ENCODE results near the gene PCDHGA8.
A peak's percentile ranks its signal among the peaks of the same experiment; 100 is the strongest.
"Not testable (repeated sequence)": the region's sequence is repeated elsewhere in the genome, so short reads cannot be mapped to it uniquely, and the experiment has no call there.

Gene PCDHGA8
- total RNA-seq, result 0 to 0.20 reads per million in 2 donors

DNA sequence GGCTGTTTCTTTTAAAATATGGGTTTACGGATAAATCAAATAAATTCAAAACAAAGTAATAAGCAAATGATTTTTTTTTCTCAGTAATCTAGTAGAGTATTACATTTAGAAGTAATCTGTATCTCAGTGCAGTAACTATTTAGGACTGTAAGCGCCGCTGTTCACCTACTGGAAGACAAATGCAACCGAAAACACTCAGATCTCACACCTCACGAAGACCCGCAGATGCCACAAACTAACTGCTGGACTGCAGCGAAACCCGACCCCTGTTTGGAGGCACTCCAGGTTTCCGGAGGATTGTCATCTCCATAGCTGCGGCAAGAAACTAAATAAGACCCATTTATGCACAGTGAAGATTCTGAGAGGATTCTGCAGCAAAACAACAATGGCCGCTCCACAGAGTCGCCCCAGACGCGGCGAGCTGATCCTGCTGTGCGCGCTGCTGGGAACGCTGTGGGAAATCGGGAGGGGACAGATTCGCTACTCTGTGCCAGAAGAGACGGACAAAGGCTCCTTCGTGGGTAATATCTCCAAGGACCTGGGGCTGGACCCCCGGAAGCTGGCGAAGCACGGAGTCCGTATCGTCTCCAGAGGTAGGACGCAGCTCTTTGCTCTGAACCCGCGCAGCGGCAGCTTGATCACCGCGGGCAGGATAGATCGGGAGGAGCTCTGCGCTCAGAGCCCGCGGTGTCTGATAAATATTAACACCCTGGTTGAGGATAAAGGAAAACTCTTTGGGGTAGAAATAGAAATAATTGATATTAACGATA, at the start of gene PCDHGA8:
Gene PCDHGA8, plus strand, starts transcription at position 205 of the 770 bp plus-strand sequence. Its CDS starts 181 bp downstream, at position 386.
- peak in 1 of 5 experiments; percentile 14 for DNase-seq

DNA sequence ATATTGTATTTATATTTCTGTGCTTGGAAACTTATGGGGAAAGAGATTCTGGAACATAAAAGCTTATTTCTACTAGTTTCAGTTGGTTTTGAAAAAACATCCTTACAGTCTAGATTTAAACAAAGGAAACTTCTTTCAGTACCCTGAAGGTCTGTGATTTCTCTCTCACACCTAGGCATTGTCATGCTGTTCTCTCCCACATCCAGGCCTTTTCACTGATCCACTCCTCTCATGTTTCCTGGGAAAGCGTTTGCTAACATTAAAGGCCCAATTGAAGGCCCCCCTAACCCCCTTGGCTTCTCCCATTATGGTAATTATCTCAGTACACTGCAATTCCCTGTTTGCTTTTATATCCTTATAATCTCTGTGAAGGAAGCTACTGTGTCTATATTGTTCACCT, 49.7 kb upstream of the PCDHGA8 start:
- no peak for DNase-seq

DNA sequence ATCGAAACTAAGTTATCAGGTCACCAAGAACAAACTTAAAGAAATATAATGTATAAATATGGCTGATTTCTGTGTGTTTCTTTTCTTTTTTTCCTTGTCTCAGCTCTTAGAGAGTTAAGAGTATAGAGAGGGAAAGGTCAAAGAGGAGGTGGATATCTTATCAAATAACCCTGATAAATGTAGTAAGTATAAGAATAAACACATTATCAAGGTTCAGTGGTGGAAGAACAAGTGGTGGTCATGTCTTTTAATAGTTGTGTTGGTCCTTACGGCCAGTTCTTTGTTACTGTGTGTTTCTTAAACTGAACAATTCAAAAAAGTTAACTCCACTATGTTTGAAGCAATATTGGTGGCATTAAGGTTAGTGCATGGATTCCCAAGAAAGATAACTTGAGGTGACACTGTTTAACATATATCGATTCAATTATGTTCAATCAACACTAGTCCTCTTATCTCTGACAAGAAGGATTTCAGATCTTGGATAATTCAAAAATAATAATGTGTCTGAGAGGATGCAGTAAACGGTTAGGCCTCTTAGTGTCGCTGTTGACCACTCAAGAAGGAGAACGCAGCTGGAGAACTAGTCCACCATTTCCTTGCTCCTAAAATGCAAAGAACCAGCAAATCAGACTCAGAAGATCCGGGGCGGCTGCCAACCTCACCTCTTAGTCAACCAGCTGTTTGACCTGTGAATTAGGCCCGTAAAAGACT, 49.0 kb upstream of the PCDHGA8 start, which contains the start of gene PCDHGA3:
Gene PCDHGA3, plus strand, starts transcription at position 588 of the 711 bp plus-strand sequence. CDS start 205 bp downstream, outside the sequence.
- DNase-seq, result peak in 1 of 5 experiments; percentile 38

DNA sequence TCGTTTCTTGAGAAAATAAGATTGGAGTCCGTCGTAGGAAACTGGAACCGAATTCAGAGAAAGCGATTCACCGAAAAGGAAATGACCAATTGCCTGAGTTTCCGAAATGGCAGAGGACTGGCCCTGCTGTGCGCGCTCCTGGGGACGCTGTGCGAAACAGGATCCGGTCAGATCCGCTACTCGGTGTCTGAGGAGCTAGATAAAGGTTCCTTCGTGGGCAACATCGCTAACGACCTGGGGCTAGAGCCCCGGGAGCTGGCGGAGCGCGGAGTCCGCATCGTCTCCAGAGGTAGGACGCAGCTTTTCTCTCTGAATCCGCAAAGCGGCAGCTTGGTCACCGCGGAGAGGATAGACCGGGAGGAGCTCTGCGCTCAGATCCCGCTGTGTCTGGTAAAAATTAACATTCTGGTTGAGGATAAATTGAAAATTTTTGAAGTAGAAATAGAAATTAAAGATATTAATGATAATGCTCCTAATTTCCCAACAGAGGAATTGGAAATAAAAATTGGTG, 48.4 kb upstream of the PCDHGA8 start:
- no peak for DNase-seq

DNA sequence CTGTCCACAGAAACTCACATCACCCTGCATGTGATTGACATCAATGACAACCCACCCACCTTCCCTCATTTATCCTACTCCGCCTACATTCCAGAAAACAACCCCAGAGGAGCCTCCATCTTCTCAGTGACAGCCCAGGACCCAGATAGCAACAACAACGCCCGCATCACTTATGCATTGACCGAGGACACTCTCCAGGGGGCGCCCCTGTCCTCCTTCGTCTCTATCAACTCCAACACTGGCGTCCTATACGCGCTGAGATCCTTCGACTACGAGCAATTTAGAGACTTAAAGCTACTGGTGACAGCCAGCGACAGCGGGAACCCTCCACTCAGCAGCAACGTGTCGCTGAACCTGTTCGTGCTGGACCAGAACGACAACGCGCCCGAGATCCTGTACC, 47.1 kb upstream of the PCDHGA8 start:
- DNase-seq, result no peak

DNA sequence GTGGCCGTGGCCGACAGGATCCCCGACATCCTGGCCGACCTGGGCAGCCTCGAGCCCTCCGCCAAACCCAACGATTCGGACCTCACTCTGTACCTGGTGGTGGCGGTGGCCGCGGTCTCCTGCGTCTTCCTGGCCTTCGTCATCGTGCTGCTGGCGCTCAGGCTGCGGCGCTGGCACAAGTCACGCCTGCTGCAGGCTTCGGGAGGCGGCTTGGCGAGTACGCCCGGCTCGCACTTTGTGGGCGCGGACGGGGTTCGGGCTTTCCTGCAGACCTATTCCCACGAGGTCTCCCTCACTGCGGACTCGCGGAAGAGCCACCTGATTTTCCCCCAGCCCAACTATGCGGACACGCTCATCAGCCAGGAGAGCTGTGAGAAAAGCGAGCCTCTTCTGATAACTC, 46.4 kb upstream of the PCDHGA8 start:
- DNase-seq, result not testable (repeated sequence)

DNA sequence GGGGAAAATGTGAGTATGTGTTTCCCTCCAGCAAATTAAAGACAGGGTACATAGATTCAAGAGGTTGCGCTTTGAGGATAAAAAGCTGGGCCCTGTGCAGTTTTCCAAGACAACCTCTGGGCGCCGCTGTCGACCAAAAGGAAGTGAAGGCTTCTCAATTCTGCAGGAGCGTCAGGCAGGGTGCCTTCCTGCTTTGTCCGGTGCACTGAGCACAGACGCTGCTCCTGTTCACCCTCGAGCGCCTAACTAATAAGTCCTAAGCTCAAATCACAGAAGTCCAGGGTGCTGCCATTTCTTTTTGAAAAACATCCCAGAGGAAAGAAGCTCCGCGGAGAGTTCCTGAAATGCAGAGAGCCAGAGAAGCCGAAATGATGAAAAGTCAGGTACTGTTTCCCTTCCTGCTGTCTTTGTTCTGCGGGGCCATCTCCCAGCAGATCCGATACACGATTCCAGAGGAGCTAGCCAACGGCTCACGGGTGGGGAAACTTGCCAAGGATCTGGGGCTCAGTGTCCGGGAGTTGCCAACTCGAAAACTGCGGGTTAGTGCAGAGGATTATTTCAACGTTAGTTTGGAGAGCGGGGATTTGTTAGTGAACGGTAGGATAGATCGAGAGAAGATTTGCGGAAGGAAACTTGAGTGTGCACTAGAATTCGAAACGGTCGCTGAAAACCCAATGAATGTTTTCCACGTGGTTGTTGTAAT, 42.4 kb upstream of the PCDHGA8 start, which contains the start of gene PCDHGB1:
Gene PCDHGB1, plus strand, starts transcription at position 183 of the 703 bp plus-strand sequence. Its CDS starts 162 bp downstream, at position 345.
- DNase-seq, result peak in 2 of 5 experiments; percentile 17 to 45

DNA sequence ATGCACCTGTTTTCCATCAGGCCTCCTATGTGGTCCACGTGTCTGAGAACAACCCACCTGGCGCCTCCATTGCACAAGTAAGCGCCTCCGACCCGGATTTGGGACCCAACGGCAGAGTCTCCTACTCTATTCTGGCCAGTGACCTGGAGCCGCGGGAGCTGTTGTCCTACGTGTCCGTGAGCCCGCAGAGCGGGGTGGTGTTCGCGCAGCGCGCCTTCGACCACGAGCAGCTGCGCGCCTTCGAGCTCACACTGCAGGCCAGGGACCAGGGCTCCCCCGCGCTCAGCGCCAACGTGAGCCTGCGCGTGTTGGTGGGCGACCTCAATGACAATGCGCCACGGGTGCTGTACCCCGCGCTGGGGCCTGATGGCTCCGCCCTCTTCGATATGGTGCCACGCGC, 40.8 kb upstream of the PCDHGA8 start:
- no peak for DNase-seq

DNA sequence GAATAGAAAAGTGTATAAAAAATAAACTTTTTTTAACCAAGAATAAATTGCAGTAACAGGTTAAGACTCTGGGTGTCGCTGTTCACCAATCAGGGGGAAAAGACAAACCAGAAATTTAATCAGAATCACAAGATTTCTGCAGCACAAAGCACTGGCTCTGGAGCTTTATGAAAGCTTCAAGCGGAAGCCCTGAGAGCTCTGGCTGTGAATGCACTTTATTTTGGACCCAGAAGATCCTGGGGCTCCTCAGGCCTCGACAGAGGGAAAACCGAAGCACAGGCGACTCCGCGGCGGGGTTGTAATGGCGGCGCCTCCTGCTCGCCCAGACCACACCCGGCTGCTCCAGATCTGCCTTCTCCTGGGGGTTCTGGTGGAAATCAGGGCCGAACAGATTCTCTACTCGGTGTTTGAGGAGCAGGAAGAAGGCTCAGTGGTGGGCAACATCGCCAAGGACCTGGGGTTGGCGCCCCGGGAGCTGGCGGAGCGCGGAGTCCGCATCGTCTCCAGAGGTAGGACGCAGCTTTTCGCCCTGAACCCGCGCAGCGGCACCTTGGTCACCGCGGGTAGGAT, 37.4 kb upstream of the PCDHGA8 start, which contains the start of gene PCDHGA4:
Gene PCDHGA4, plus strand, starts transcription at position 122 of the 570 bp plus-strand sequence. Its CDS starts 87 bp downstream, at position 209.
- no peak for DNase-seq

DNA sequence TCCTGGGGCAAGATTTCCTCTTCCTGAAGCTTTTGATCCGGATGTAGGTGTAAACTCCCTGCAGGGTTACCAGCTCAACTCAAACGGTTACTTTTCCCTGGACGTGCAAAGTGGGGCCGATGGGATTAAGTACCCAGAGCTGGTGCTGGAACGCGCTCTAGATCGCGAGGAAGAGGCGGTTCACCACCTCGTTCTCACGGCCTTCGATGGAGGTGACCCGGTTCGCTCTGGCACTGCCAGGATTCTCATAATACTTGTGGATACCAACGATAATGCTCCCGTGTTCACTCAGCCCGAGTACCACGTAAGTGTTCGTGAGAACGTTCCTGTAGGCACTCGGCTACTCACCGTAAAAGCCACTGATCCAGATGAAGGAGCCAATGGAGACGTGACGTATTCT, 36.8 kb upstream of the PCDHGA8 start:
- no peak for DNase-seq

DNA sequence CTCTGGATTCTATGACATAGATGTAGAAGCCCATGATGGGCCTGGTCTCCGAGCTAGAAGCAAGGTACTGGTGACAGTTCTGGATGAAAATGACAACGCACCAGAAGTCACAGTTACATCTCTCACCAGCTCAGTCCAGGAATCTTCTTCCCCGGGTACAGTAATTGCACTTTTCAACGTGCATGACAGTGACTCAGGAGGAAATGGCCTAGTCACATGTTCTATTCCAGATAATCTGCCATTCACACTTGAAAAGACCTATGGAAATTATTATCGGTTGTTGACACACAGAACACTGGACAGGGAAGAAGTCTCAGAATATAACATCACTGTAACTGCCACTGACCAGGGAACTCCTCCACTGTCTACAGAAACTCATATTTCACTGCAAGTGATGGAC, 36.3 kb upstream of the PCDHGA8 start:
- DNase-seq, result no peak

DNA sequence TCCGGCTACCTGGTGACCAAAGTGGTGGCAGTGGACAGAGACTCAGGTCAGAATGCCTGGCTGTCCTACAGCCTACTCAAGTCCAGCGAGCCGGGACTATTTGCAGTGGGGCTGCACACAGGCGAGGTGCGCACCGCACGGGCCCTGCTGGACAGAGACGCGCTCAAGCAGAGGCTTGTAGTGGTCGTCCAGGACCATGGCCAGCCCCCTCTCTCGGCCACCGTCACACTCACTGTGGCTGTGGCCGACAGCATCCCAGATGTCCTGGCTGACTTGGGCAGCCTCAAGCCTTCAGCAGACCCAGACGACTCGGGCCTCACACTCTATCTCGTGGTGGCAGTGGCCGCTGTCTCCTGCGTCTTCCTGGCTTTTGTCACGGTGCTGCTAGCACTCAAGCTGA, 35.5 kb upstream of the PCDHGA8 start:
- DNase-seq, result no peak

DNA sequence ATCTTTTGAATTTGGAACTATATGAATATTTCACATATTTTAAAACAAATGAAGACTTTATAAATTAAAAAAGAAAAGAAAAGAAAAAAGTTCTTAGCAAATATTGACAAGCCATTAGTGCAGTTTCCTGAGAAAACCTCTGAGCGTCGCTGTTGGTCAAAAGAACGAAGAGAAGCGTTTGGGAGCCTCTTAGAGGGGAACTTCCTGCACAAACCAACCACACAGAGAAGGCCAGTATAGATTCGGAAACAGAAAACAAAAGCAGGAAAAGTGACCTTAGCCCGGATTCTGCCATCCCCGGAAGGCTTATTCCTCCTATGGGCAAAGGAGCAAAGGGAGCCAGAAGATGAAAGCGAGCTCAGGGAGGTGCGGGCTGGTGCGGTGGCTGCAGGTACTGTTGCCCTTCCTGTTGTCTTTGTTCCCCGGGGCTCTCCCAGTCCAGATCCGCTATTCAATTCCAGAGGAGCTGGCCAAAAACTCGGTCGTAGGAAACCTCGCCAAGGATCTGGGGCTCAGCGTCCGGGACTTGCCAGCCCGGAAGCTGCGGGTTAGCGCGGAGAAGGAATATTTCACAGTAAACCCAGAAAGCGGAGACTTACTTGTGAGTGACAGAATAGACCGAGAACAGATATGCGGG, 32.5 kb upstream of the PCDHGA8 start, which contains the start of gene PCDHGB2:
Gene PCDHGB2, plus strand, starts transcription at position 205 of the 637 bp plus-strand sequence. Its CDS starts 142 bp downstream, at position 347.
- peak in 2 of 5 experiments; percentile 3 to 25 for DNase-seq

DNA sequence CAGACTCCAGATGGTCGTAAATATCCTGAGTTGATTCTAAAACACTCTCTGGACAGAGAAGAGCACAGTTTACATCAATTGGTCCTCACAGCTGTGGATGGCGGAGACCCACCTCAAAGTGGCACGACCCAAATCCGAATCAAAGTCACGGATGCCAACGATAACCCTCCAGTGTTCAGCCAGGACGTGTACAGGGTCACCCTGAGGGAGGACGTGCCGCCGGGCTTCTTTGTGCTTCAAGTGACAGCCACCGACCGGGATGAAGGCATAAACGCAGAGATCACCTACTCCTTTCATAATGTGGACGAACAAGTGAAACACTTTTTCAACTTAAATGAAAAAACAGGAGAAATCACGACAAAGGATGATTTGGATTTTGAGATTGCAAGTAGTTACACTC, 31.7 kb upstream of the PCDHGA8 start:
- DNase-seq, result no peak

DNA sequence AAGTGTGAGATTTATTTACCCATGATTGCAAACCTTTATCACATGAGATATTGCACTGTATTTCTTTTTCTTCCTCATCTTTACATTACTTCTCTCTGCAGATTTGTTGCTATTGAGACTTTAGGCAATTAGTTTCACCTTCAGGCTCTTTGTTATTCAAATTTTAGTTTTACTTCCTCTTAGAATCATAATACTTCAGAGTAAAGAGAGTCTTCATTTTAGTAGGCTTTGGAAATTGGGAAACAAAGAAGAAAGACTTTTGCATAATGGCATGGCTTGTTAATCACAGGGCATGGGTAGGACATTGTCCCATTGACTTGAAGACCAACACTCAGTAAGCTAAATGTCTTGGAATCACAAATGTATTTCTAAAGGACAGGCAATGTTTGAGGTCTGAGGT, 29.7 kb upstream of the PCDHGA8 start:
- no peak for DNase-seq

DNA sequence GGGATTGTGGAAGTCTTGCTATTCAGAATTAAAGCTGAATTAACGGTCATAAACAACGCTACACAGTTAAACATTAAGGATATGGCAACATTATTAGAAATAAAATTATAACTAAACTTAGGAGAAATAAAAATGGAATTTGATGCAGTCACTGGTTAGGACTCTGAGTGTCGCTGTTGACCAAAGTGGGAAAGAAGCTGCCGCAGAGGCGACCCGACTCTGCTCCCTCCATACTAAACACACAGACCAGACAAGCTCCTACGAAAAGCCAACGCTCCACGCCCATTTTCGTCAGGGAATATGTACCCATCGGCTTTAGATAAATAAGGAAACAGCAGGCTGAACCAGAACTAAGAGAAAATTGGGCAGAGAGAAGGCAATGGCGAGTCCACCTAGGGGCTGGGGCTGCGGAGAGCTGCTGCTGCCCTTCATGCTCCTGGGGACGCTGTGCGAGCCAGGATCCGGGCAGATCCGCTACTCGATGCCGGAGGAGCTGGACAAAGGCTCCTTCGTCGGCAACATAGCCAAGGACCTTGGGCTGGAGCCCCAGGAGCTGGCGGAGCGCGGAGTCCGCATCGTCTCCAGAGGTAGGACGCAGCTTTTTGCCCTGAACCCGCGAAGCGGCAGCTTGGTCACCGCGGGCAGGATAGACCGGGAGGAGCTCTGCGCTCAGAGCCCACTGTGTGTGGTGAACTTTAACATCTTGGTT, 28.3 kb upstream of the PCDHGA8 start, which contains the start of gene PCDHGA5:
Gene PCDHGA5, plus strand, starts transcription at position 211 of the 709 bp plus-strand sequence. Its CDS starts 169 bp downstream, at position 380.
- no peak for DNase-seq

DNA sequence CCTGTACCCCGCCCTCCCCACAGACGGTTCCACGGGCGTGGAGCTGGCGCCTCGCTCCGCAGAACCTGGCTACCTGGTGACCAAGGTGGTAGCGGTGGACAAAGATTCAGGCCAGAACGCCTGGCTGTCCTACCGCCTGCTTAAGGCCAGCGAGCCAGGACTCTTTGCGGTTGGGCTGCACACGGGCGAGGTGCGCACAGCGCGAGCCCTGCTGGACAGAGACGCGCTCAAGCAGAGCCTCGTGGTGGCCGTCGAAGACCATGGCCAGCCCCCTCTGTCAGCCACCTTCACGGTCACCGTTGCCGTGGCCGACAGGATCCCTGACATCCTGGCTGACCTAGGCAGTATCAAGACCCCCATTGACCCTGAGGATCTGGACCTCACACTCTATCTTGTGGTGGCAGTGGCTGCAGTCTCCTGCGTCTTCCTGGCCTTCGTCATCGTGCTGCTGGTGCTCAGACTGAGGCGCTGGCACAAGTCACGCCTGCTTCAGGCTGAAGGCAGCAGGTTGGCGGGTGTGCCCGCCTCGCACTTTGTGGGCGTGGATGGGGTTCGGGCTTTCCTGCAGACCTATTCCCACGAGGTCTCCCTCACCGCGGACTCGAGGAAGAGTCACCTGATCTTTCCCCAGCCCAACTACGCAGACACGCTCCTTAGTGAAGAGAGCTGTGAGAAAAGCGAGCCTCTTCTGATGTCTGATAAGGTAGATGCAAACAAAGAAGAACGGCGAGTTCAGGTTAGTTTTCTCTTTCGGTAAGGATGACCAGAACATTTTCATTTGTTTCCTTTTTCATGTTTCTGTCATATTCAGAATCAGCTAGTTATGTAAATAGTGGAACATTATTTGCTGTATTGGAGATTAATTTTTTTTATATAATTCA, 26.2 kb upstream of the PCDHGA8 start:
- no peak for DNase-seq

DNA sequence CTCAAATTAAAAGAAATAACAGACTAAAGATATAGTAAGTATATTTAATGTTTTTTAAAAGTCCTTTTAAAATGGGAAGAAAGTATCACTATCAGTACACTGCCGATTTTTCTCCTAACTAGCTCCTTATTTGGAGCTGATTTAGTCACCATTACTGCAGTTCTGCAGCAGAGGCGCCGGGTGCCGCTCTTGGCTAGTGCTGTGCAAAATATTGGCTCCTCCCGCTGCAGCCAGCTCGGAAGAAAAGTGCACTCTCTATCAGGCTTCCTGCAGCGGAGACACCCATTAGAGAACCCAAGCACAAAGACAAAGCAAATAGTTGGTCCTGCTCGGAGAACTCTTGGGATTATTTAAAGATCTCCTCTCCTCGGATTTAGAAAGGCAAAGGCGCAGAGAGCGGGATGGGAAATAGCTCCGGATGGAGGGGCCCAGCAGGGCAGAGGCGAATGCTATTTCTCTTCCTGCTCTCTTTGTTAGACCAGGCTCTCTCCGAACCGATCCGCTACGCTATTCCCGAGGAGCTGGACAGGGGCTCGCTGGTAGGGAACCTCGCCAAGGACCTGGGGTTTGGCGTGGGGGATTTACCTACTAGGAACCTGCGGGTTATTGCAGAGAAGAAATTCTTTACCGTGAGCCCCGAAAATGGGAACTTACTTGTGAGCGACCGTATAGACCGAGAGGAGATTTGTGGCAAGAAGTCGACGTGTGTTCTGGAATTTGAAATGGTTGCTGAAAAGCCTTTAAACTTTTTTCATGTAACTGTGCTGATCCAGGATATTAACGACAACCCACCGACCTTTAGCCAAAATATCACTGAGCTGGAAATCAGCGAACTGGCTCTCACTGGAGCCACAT, 22.2 kb upstream of the PCDHGA8 start, which contains the start of gene PCDHGB3:
Gene PCDHGB3, plus strand, starts transcription at position 249 of the 855 bp plus-strand sequence. Its CDS starts 153 bp downstream, at position 402.
- peak in 2 of 5 experiments; percentile 30 to 52 for DNase-seq
